GM12891 (cell line): ENCODE data around the gene SFMBT2.

Experiments used
- DNase-seq: peaks from one replicate; pipeline ENCODE4 v3.0.0; 2011; ENCODE audit warnings: low spot score; ENCODE audit not compliant: insufficient read length
- FAIRE-seq: peaks from 2 replicates; lab custom pipeline; 2011; peaks lifted over from hg19 to GRCh38; lab: Jason Lieb, UNC
- PAX5 ChIP-seq: IDR thresholded peaks from 2 replicates; pipeline ENCODE4 v1.6.1; 2011; ENCODE audit warnings: low read length, moderate library complexity, mild to moderate bottlenecking; ENCODE audit not compliant: insufficient read depth, severe bottlenecking
- POLR2A ChIP-seq: IDR thresholded peaks from 2 replicates; pipeline ENCODE4 v1.6.1; 2011; ENCODE audit warnings: low read depth, low read length, control low read depth
- POLR2AphosphoS5 ChIP-seq: IDR thresholded peaks from 2 replicates; pipeline ENCODE4 v1.6.1; 2011; ENCODE audit warnings: low read depth, low read length, control low read depth
- POU2F2 ChIP-seq: IDR thresholded peaks from 2 replicates; pipeline ENCODE4 v1.6.1; 2011; ENCODE audit warnings: low read depth, mild to moderate bottlenecking, control low read depth, low read length, moderate library complexity
- SPI1 ChIP-seq: IDR thresholded peaks from 2 replicates; pipeline ENCODE4 v1.6.1; 2011; ENCODE audit warnings: low read depth, low read length, control low read depth
- TAF1 ChIP-seq: IDR thresholded peaks from 2 replicates; pipeline ENCODE4 v1.6.1; 2011; ENCODE audit warnings: low read depth, low read length, control low read depth

Gene SFMBT2

GRCh38 chr10:7161484-7162250 lies 249.2 kb downstream of the SFMBT2 start:
- FAIRE-seq (no peak), DNase-seq (no peak)
- TF ChIP-seq POLR2A (no peak), SPI1 (no peak), POLR2AphosphoS5 (no peak), TAF1 (no peak), POU2F2 (no peak), PAX5 (no peak)

- FAIRE-seq, result no peak
- no peak for DNase-seq
- no peak for TF ChIP-seq POLR2A
- no peak for TF ChIP-seq POLR2AphosphoS5
- TF ChIP-seq TAF1, result no peak
- no peak for TF ChIP-seq POU2F2
- TF ChIP-seq PAX5, result no peak
- TF ChIP-seq SPI1, result no peak
These were observed 250.9 kb downstream of the SFMBT2 start for GRCh38 chr10:7159928-7160327.

- no peak for TF ChIP-seq POLR2A
- peak; percentile 90 for TF ChIP-seq SPI1
- no peak for FAIRE-seq
These were observed 251.3 kb downstream of the SFMBT2 start for GRCh38 chr10:7159517-7159916.

GRCh38 chr10:7157091-7157490 lies 253.7 kb downstream of the SFMBT2 start:
- FAIRE-seq, result peak; percentile 69
- no peak for DNase-seq
- TF ChIP-seq POLR2AphosphoS5, result no peak
- TF ChIP-seq SPI1, result no peak
- TF ChIP-seq PAX5, result no peak
- no peak for TF ChIP-seq POU2F2
- no peak for TF ChIP-seq TAF1
- no peak for TF ChIP-seq POLR2A

More at GRCh38 chr10:7159517-7159916, 251.3 kb downstream of the SFMBT2 start:
- DNase-seq, result no peak

GRCh38 chr10:7153750-7154149 lies 257.1 kb downstream of the SFMBT2 start:
- DNase-seq, result no peak
- TF ChIP-seq POLR2AphosphoS5 (no peak), SPI1 (no peak), PAX5 (no peak), POU2F2 (no peak), POLR2A (no peak), TAF1 (no peak)
- FAIRE-seq, result no peak

GRCh38 chr10:7152982-7153381 lies 257.9 kb downstream of the SFMBT2 start:
- DNase-seq (no peak), FAIRE-seq (no peak)
- no peak for TF ChIP-seq POLR2A
- TF ChIP-seq SPI1, result no peak
- TF ChIP-seq TAF1, result no peak
- TF ChIP-seq POU2F2, result no peak
- TF ChIP-seq POLR2AphosphoS5, result no peak
- no peak for TF ChIP-seq PAX5

GRCh38 chr10:7152341-7152740 lies 258.5 kb downstream of the SFMBT2 start:
- TF ChIP-seq PAX5, result no peak
- no peak for TF ChIP-seq SPI1
- TF ChIP-seq TAF1, result no peak
- no peak for TF ChIP-seq POLR2A

GRCh38 chr10:7151538-7151937 lies 259.3 kb downstream of the SFMBT2 start:
- FAIRE-seq, result no peak
- no peak for DNase-seq
- no peak for TF ChIP-seq PAX5
- no peak for TF ChIP-seq TAF1
- TF ChIP-seq POLR2A, result no peak
- TF ChIP-seq POLR2AphosphoS5, result no peak
- no peak for TF ChIP-seq POU2F2
- TF ChIP-seq SPI1, result no peak

More at GRCh38 chr10:7152341-7152740, 258.5 kb downstream of the SFMBT2 start:
- FAIRE-seq, result no peak
- no peak for DNase-seq

- TF ChIP-seq SPI1 (no peak), TAF1 (no peak), PAX5 (no peak), POLR2A (no peak), POLR2AphosphoS5 (no peak), POU2F2 (no peak)
- FAIRE-seq (no peak), DNase-seq (no peak)
These were observed 260.5 kb downstream of the SFMBT2 start for GRCh38 chr10:7150349-7150748.

GRCh38 chr10:7146189-7146588 lies 264.6 kb downstream of the SFMBT2 start:
- DNase-seq, result no peak
- no peak for TF ChIP-seq POU2F2
- TF ChIP-seq POLR2A, result no peak
- no peak for TF ChIP-seq SPI1
- no peak for TF ChIP-seq PAX5
- no peak for TF ChIP-seq TAF1
- no peak for TF ChIP-seq POLR2AphosphoS5
- no peak for FAIRE-seq
